ENCODE results near the gene C7orf33.

GRCh38 chr7:148624735-148625134 is 34.2 kb downstream of the C7orf33 start:
- TF ChIP-seq CTCF (IDR thresholded peaks at IDR 0.05): no peak
- TF ChIP-seq SIN3A (IDR thresholded peaks at IDR 0.05; ENCODE audit: borderline replicate concordance, insufficient read depth, low read depth, low read length): no peak
- no peak for TF ChIP-seq TCF7L2 (IDR thresholded peaks at IDR 0.05; ENCODE audit: low read depth, low read length)
- no peak for TF ChIP-seq POLR2AphosphoS5 (IDR thresholded peaks at IDR 0.05; ENCODE audit: low read depth, low read length)

Data from Panc1 (cell line).